ENCODE data around the gene SRP68.

DNA sequence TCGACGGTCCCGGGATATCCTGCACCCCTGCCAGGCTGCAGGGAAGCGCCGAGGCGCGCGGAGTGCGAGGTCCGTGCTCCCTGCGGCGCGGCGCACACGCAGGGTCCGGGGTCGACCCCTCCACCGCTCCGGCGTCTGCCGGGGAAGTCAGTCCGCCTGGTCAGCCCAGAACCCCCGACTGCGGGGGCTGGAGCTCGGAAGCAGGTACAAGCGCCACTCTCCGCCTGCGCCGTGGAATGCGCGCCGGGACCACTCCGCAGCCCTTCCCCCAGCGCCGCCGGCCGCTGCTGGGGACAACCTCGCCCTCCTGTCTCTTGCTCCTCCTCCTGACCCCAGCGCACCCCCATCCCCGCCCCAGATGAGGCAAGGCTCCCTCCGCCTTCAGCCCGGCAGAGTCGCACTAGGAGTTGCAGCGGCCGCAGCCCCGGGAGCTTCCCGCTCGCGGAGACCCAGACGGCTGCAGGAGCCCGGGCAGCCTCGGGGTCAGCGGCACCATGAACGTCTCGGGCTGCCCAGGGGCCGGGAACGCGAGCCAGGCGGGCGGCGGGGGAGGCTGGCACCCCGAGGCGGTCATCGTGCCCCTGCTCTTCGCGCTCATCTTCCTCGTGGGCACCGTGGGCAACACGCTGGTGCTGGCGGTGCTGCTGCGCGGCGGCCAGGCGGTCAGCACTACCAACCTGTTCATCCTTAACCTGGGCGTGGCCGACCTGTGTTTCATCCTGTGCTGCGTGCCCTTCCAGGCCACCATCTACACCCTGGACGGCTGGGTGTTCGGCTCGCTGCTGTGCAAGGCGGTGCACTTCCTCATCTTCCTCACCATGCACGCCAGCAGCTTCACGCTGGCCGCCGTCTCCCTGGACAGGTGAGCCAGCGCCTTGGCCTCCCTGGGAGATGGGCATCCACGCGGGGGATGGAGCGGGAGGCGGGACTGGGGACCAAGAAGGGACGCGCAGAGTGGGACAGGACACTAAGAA lies 2.4 kb upstream of the SRP68 start, which contains the start of gene GALR2:
- TF ChIP-seq EZH2 (IDR thresholded peaks at IDR 0.05; ENCODE audit: insufficient read depth, poor library complexity, severe bottlenecking) (peak; percentile 51), EZH2phosphoT487 (IDR thresholded peaks at IDR 0.05; ENCODE audit: insufficient read depth, low read depth) (no peak)
